ENCODE results near the gene CNTD1.

CNTD1 gene

GRCh38 chr17:42783791-42784138, 14.9 kb upstream of the CNTD1 start:
- TF ChIP-seq POLR2A (IDR thresholded peaks at IDR 0.05; ENCODE audit: low read depth, low read length): no peak
- FAIRE-seq (no peak), DNase-seq (ENCODE audit: insufficient read length, low spot score) (no peak)

GRCh38 chr17:42784409-42784808, 14.3 kb upstream of the CNTD1 start:
- FAIRE-seq (no peak), DNase-seq (ENCODE audit: insufficient read length, low spot score) (no peak)
- TF ChIP-seq POLR2A (IDR thresholded peaks at IDR 0.05; ENCODE audit: low read depth, low read length): no peak

- no peak for FAIRE-seq
- TF ChIP-seq POLR2A (IDR thresholded peaks at IDR 0.05; ENCODE audit: low read depth, low read length): no peak
- no peak for DNase-seq (ENCODE audit: insufficient read length, low spot score)
Observed at GRCh38 chr17:42784811-42785592, 13.7 kb upstream of the CNTD1 start.

- no peak for TF ChIP-seq POLR2A (IDR thresholded peaks at IDR 0.05; ENCODE audit: low read depth, low read length)
- no peak for FAIRE-seq
- no peak for DNase-seq (ENCODE audit: insufficient read length, low spot score)
Observed at GRCh38 chr17:42787266-42787665, 11.4 kb upstream of the CNTD1 start.

- no peak for DNase-seq (ENCODE audit: insufficient read length, low spot score)
- FAIRE-seq: no peak
Observed at GRCh38 chr17:42791948-42792347, 6.7 kb upstream of the CNTD1 start.

GRCh38 chr17:42792545-42792944, 6.1 kb upstream of the CNTD1 start:
- no peak for FAIRE-seq
- TF ChIP-seq POLR2A (IDR thresholded peaks at IDR 0.05; ENCODE audit: low read depth, low read length): no peak

More at GRCh38 chr17:42791948-42792347, 6.7 kb upstream of the CNTD1 start:
- no peak for TF ChIP-seq POLR2A (IDR thresholded peaks at IDR 0.05; ENCODE audit: low read depth, low read length)

GRCh38 chr17:42795061-42795460, 3.6 kb upstream of the CNTD1 start:
- DNase-seq (ENCODE audit: insufficient read length, low spot score) (no peak), FAIRE-seq (no peak)
- TF ChIP-seq POLR2A (IDR thresholded peaks at IDR 0.05; ENCODE audit: low read depth, low read length): no peak

More at GRCh38 chr17:42792545-42792944, 6.1 kb upstream of the CNTD1 start:
- DNase-seq (ENCODE audit: insufficient read length, low spot score): no peak

- TF ChIP-seq POLR2A (IDR thresholded peaks at IDR 0.05; ENCODE audit: low read depth, low read length): no peak
- DNase-seq (ENCODE audit: insufficient read length, low spot score) (no peak), FAIRE-seq (no peak)
Observed at GRCh38 chr17:42795465-42795864, 3.2 kb upstream of the CNTD1 start.

GRCh38 chr17:42796066-42796758, 2.4 kb upstream of the CNTD1 start:
- TF ChIP-seq POLR2A (IDR thresholded peaks at IDR 0.05; ENCODE audit: low read depth, low read length): no peak
- FAIRE-seq: no peak
- DNase-seq (ENCODE audit: insufficient read length, low spot score): no peak

- no peak for FAIRE-seq
- TF ChIP-seq POLR2A (IDR thresholded peaks at IDR 0.05; ENCODE audit: low read depth, low read length): no peak
- DNase-seq (ENCODE audit: insufficient read length, low spot score): no peak
Observed at GRCh38 chr17:42797067-42798007, 1.3 kb upstream of the CNTD1 start.

GRCh38 chr17:42798011-42798382, 664 bp upstream of the CNTD1 start:
- DNase-seq (ENCODE audit: insufficient read length, low spot score) (no peak), FAIRE-seq (no peak)
- TF ChIP-seq POLR2A (IDR thresholded peaks at IDR 0.05; ENCODE audit: low read depth, low read length): no peak

- no peak for TF ChIP-seq POLR2A (IDR thresholded peaks at IDR 0.05; ENCODE audit: low read depth, low read length)
- FAIRE-seq: no peak
- DNase-seq (ENCODE audit: insufficient read length, low spot score): no peak
Observed at GRCh38 chr17:42803074-42803883, 4.6 kb downstream of the CNTD1 start.

- FAIRE-seq (no peak), DNase-seq (ENCODE audit: insufficient read length, low spot score) (no peak)
- no peak for TF ChIP-seq POLR2A (IDR thresholded peaks at IDR 0.05; ENCODE audit: low read depth, low read length)
Observed at GRCh38 chr17:42804918-42805367, 6.3 kb downstream of the CNTD1 start.

All from H54 (cell line).